Caco-2 (cell line): ENCODE measurements around the gene SPOCK2. TPM values are rescaled to one million over a fixed set of nuclear protein-coding genes. Genes with fewer than 3 reads are reported as not detected.

Source experiments
- BruUV-seq: library from RNA; stranded (reverse); fragments of 400-500 nt; replicated peaks from 2 replicates; lab custom pipeline; 2021; lab: Mats Ljungman, UMichigan
- CTCF ChIA-PET: fragments of 300-600 bp; sonication (Branson Sonifier 250); formaldehyde crosslinking; loops from one replicate; lab custom pipeline; 2022; ENCODE audit warnings: antibody characterized with exemption; lab: Charles Lee
- POLR2A ChIA-PET: fragments of 300-600 bp; sonication (Branson Sonifier 250); formaldehyde crosslinking; loops from one replicate; lab custom pipeline; 2022; ENCODE audit warnings: antibody characterized with exemption; lab: Charles Lee
- DNase-seq, 2 experiments: peaks; one replicate each; pipeline versions ENCODE4 v3.0.0 to v3.0.0-alpha.2; 2020 to 2022
- H3K27me3 ChIP-seq: replicated peaks from 2 replicates; pipeline ENCODE4 v1.6.0; 2011; ENCODE audit warnings: low read length; ENCODE audit not compliant: control insufficient read depth, insufficient read depth
- H3K36me3 ChIP-seq: 2 replicates; pipeline ENCODE4 v1.5.1; 2011; ENCODE audit warnings: low read length; ENCODE audit not compliant: control insufficient read depth, insufficient read depth
- H3K4me1 ChIP-seq: fragments of 250-450 bp; sonication (Bioruptor Pico); 2 replicates; pipeline ENCODE4 v1.5.1; 2020; ENCODE audit warnings: mild to moderate bottlenecking
- H3K4me3 ChIP-seq: 2 replicates; pipeline ENCODE4 v1.5.1; 2011; ENCODE audit warnings: low read depth, mild to moderate bottlenecking, control low read depth, low read length
- H3K9me3 ChIP-seq: fragments of 250-450 bp; sonication (Bioruptor Pico); 2 replicates; pipeline ENCODE4 v1.5.1; 2020; ENCODE audit warnings: mild to moderate bottlenecking, moderate library complexity
- H3K27ac Mint-ChIP-seq: one replicate; pipeline ENCODE4 v1.8.0; 2022; ENCODE audit warnings: mixed read lengths; ENCODE audit not compliant: unreplicated experiment
- H3K27me3 Mint-ChIP-seq: one replicate; pipeline ENCODE4 v1.8.0; 2022; ENCODE audit warnings: mixed read lengths; ENCODE audit not compliant: insufficient read depth, unreplicated experiment
- H3K36me3 Mint-ChIP-seq: one replicate; pipeline ENCODE4 v1.8.0; 2022; ENCODE audit warnings: mild to moderate bottlenecking, mixed read lengths; ENCODE audit not compliant: insufficient read depth, unreplicated experiment
- H3K4me1 Mint-ChIP-seq: one replicate; pipeline ENCODE4 v1.8.0; 2022; ENCODE audit warnings: low read depth, mixed read lengths; ENCODE audit not compliant: unreplicated experiment
- H3K4me3 Mint-ChIP-seq: one replicate; pipeline ENCODE4 v1.8.0; 2022; ENCODE audit warnings: mild to moderate bottlenecking, moderate library complexity, mixed read lengths; ENCODE audit not compliant: unreplicated experiment
- H3K9me3 Mint-ChIP-seq: one replicate; pipeline ENCODE4 v1.8.0; 2022; ENCODE audit warnings: mixed read lengths; ENCODE audit not compliant: unreplicated experiment
- intact Hi-C: fragments of 100-400 bp; cut with micrococcal nuclease; formaldehyde crosslinking; loops from one replicate; pipeline ENCODE4 v1.10.0; 2022; ENCODE audit not compliant: unreplicated experiment
- total RNA-seq: library from RNA; stranded (reverse); gene quantifications from 2 replicates; pipeline ENCODE4 v1.2.3, GENCODE V29; 2022
- TF ChIP-seq, protein P1 (sequence below), 2 experiments: fragments of 200-600 bp in 1 of 2; IDR thresholded peaks; 1 replicate in 1 of 2; 2 replicates in 1 of 2; pipeline versions ENCODE4 v1.5.1 to v1.8.0; 2011 to 2022; ENCODE audit warnings: antibody characterized with exemption in 1 of 2, control low read depth in 1 of 2, inconsistent platforms in 1 of 2, low read depth in 1 of 2, low read length in 1 of 2, mild to moderate bottlenecking in 1 of 2, moderate library complexity in 1 of 2; ENCODE audit not compliant: insufficient read depth in 1 of 2, severe bottlenecking in 1 of 2, unreplicated experiment in 1 of 2

SPOCK2 gene
- total RNA-seq, 1 experiment from 2014 or later: 1.6 TPM

DNA sequence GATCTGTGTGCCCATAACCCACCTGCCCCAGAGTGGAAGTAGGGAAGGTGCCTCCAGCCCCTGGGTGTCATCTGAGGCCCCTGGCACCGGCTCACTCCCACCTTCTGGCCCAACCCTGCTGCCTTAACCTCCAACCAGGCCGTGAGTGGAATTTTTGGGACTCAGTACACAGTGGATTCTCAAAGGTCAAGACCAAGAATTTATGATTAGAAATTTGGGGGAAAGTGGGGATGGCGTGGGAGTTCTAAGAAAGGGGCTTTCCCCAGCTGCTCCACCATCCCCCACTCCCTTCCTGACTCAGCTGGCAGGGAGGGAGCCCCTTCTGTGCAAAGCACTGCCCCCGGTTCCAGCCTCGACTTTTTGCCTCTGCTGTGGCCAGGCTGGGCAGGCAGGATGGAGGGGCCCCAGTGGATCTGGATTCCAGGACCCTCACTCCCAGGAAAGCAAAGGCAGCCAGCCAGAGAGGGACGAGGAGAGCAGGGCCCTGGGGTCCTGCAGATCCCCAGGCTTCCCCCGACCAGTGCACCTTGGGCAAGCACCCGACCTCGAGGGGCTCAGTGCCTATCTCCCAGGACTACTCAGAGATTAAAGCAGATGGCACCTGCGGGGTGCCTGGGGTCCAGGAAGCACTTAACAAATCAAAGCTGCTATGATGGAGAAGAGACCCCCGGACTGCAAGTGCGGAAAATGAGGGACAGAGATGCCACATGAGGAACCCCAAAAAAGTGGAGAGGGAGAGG is 12.8 kb downstream of the SPOCK2 start:
- intact Hi-C loops: no loop called here
- BruUV-seq: no TSS peak
- no peaks in the 10 kb centered on the region for H3K9me3 Mint-ChIP-seq
- Histone ChIP-seq H3K4me1 (peaks cover 6% of the 10 kb centered on the region), H3K36me3 (no peaks in the 10 kb centered on the region), H3K27me3 (no peaks in the 10 kb centered on the region), H3K9me3 (no peaks in the 10 kb centered on the region), H3K4me3 (no peak overlapping the region)
- no peaks in the 10 kb centered on the region for H3K27me3 Mint-ChIP-seq
- DNase-seq: no peak
- ChIA-PET CTCF (no interaction called here), POLR2A (no interaction called here)
- peaks cover 12% of the 10 kb centered on the region for H3K4me1 Mint-ChIP-seq
- no peak overlapping the region for H3K27ac Mint-ChIP-seq
- H3K36me3 Mint-ChIP-seq: no peaks in the 10 kb centered on the region
- TF ChIP-seq, protein P1, sequence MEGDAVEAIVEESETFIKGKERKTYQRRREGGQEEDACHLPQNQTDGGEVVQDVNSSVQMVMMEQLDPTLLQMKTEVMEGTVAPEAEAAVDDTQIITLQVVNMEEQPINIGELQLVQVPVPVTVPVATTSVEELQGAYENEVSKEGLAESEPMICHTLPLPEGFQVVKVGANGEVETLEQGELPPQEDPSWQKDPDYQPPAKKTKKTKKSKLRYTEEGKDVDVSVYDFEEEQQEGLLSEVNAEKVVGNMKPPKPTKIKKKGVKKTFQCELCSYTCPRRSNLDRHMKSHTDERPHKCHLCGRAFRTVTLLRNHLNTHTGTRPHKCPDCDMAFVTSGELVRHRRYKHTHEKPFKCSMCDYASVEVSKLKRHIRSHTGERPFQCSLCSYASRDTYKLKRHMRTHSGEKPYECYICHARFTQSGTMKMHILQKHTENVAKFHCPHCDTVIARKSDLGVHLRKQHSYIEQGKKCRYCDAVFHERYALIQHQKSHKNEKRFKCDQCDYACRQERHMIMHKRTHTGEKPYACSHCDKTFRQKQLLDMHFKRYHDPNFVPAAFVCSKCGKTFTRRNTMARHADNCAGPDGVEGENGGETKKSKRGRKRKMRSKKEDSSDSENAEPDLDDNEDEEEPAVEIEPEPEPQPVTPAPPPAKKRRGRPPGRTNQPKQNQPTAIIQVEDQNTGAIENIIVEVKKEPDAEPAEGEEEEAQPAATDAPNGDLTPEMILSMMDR (IDR thresholded peaks at IDR 0.05; ENCODE audit: insufficient read depth in 1 of 2, low read depth in 1 of 2, low read length in 1 of 2, severe bottlenecking in 1 of 2, unreplicated experiment in 1 of 2): no peak
- no peak overlapping the region for H3K4me3 Mint-ChIP-seq

DNA sequence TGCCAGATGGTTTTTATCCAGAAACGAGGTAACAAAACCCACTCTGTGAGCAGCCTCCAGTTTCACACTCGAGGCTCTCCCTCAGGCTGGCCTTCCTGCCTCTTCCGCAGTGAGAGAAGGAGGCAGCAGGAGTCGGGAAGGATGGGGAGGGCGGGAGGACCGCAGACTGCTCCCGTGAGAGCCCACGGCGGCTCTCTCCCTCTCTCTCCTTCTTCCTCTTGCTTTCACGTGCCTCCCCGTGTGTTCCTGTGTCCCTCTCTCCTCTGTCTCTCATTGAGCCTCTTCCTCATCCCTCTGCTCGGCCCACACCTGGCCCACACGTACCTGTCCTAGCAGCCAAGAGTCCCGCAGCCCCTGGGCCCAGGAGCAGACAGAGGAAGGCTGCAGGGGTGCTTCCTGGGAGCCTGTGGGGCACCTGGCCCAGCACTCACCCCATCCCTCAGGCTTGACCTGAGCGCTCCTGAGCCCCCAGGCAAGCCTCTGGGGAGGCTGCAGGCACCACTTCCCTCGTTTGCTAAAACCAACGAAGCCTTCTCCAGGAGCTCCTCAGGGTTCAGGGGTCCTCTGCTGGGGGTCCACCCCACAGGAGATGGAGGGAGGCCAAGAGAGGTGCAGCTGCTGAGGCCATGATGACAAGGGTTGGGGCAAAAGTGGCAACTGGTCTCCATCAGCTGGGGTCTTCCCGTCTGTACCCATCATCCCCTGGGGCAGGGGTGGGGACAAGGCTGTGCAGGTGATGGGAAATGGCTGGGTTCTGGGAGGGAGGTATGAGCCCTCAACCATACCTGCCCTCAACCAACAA is 13.6 kb downstream of the SPOCK2 start:
- H3K27ac Mint-ChIP-seq: no peak overlapping the region

More for the DNA sequence above, 13.6 kb downstream of the SPOCK2 start:
- H3K9me3 Mint-ChIP-seq: no peaks in the 10 kb centered on the region
- no peak overlapping the region for H3K4me3 Mint-ChIP-seq
- TF ChIP-seq, protein P1 (IDR thresholded peaks at IDR 0.05; ENCODE audit: insufficient read depth in 1 of 2, low read depth in 1 of 2, low read length in 1 of 2, severe bottlenecking in 1 of 2, unreplicated experiment in 1 of 2): no peak
- H3K36me3 Mint-ChIP-seq: no peaks in the 10 kb centered on the region
- no peak for DNase-seq
- BruUV-seq: no TSS peak
- H3K4me1 Mint-ChIP-seq: peaks cover 9% of the 10 kb centered on the region
- POLR2A ChIA-PET: no interaction called here
- Histone ChIP-seq H3K4me3 (no peak overlapping the region), H3K4me1 (no peaks in the 10 kb centered on the region), H3K36me3 (no peaks in the 10 kb centered on the region), H3K9me3 (no peaks in the 10 kb centered on the region), H3K27me3 (no peaks in the 10 kb centered on the region)
- CTCF ChIA-PET: no interaction called here
- no peaks in the 10 kb centered on the region for H3K27me3 Mint-ChIP-seq
- intact Hi-C loops: no loop called here
